Fibroblast of mammary gland (primary cell): ENCODE results near the gene ZNF423.

Source experiments
- DNase-seq: peaks from one replicate; pipeline ENCODE4 v3.0.0-alpha.2; 2010; ENCODE audit warnings: low read depth
- H3K4me3 ChIP-seq: 2 replicates; pipeline ENCODE4 v1.5.1; 2011; ENCODE audit warnings: low read depth, mild to moderate bottlenecking, low read length, moderate library complexity; ENCODE audit not compliant: control insufficient read depth
- TF ChIP-seq, protein P1 (sequence below): conservative IDR thresholded peaks from 2 replicates; pipeline ENCODE4 v1.5.1; 2011; ENCODE audit warnings: low read depth, low read length, inconsistent platforms; ENCODE audit not compliant: control insufficient read depth, insufficient read depth

Gene ZNF423

DNA sequence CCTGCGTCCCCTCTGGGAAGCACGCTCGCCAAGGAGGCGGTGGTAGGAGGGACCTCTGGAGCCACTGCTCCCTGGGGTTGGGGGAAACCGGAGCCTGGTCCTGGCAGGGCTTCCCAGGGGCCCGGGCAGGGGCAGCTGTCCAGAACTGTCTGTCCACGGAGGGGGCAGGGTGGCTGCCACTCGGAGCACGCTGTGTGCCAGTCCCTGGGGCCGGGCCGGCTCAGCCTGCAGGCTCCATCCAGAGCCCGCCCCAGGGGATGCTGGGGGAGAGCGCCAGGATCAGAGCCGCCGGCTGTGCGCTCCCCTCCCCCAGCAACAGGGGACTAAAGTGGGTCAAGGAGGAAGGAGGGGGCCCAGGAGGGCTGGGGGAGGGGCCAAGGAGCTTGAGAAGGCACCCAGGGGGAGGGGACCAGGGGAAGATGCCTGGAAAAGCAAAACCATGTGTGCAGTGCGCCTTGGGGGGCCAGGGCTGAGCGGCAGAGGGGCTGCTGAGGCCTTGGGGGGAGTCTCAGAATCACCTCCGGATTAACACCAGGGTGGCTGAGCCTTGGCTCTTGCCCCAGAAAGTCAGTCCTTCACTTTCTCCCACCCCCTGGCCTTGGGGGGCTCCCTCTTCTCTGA lies 21.3 kb downstream of the ZNF423 start:
- no peak overlapping the region for H3K4me3 ChIP-seq
- no peak for DNase-seq
- TF ChIP-seq, protein P1, sequence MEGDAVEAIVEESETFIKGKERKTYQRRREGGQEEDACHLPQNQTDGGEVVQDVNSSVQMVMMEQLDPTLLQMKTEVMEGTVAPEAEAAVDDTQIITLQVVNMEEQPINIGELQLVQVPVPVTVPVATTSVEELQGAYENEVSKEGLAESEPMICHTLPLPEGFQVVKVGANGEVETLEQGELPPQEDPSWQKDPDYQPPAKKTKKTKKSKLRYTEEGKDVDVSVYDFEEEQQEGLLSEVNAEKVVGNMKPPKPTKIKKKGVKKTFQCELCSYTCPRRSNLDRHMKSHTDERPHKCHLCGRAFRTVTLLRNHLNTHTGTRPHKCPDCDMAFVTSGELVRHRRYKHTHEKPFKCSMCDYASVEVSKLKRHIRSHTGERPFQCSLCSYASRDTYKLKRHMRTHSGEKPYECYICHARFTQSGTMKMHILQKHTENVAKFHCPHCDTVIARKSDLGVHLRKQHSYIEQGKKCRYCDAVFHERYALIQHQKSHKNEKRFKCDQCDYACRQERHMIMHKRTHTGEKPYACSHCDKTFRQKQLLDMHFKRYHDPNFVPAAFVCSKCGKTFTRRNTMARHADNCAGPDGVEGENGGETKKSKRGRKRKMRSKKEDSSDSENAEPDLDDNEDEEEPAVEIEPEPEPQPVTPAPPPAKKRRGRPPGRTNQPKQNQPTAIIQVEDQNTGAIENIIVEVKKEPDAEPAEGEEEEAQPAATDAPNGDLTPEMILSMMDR = no peak

DNA sequence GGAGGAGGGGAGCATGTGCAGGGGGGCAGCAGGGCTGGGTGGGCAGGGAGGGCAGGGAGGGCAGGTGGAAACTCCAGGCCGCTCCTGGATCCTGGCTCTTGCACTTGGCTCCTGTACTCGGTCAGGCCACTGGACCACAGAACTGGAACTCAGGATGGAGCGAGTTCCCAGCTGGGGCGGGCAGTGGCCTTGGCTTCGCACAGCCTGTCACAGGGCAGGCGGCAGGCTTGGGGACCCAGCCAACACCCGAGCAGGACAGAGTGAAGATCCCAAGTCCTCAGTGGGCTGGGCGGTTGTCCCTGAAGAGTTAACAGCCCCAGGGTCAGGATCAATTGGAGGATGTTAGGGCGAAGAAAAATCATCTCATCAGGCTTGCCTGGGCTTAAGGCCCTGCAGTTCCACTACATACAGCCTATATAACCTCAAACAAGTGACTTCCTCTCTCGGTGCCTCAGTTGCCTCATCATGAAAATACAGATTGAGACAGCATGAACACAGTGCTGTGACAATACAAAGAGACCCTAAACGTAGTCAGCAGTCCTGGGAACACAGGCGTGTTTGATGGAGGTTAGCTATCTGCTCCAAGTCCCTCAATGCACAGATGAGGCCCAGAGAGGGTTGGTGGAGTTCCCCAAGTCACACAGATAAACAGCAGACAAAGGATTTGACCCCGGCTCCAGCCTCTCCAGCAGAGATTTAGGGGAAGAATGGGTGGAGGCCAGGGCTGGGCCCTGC lies 21.9 kb downstream of the ZNF423 start:
- DNase-seq = no peak
- TF ChIP-seq, protein P1 = no peak

DNA sequence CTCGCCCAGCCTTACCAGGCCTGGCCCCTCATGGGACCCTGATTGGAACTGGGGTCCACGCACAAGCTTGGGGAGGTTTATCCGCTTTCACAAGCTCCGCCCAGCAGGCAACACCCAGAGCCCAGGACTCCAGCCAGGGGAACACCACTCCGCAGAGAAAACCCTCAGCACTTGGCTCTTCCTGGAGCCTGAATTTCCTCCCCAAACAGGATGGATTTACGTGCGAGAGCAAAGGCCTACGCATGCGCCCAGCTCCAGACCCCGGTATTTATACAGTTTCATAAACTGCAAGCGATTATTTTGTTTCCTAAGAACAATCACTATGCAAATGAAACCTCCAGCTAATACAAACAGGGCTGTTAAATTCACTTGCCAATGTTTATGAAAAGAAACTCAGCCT lies 22.8 kb downstream of the ZNF423 start:
- H3K4me3 ChIP-seq = no peak overlapping the region
- DNase-seq = no peak
- TF ChIP-seq, protein P1 = no peak

More for the DNA sequence above, 21.9 kb downstream of the ZNF423 start:
- no peak overlapping the region for H3K4me3 ChIP-seq

DNA sequence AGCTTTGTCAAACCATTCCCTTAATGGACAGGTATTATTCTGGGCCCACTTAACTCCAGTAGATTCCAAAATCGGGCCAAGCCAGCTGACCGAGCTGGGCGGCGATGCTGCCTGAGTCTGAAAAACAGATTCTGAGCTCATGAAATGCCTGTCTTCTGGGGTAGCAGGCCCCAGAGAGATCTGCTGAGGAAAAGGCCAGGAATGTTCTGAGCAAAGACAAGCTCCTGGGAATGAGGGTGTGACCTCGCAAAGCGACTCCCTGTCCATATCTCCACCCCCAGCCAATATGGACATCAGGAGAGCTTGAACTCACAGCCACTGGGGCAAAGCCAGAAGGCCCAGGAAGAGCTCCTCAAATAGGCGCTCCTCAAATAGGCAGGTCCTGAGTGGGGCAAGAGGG lies 23.7 kb downstream of the ZNF423 start:
- TF ChIP-seq, protein P1 = no peak
- no peak for DNase-seq
- H3K4me3 ChIP-seq = no peak overlapping the region

DNA sequence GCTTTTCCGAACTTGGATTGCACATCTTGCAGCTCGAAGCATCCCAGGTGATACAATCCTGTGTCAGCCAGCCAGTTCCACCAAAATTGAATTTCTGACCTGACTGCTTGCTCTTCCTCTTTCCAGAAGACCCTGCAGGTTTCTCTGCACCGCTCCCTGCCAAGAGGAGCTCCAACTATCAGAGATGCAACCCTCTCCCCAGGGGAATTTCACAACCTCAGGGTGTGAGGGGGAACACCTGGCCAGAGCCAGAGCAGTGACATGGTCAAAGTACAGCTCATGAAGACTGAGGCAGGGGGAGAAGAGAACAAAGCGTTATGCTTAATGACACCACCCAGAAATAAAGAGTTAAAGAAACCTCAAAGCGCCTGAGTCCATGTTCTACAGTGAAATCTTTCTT lies 25.0 kb downstream of the ZNF423 start:
- TF ChIP-seq, protein P1 = no peak
- H3K4me3 ChIP-seq = no peak overlapping the region
- DNase-seq = no peak

DNA sequence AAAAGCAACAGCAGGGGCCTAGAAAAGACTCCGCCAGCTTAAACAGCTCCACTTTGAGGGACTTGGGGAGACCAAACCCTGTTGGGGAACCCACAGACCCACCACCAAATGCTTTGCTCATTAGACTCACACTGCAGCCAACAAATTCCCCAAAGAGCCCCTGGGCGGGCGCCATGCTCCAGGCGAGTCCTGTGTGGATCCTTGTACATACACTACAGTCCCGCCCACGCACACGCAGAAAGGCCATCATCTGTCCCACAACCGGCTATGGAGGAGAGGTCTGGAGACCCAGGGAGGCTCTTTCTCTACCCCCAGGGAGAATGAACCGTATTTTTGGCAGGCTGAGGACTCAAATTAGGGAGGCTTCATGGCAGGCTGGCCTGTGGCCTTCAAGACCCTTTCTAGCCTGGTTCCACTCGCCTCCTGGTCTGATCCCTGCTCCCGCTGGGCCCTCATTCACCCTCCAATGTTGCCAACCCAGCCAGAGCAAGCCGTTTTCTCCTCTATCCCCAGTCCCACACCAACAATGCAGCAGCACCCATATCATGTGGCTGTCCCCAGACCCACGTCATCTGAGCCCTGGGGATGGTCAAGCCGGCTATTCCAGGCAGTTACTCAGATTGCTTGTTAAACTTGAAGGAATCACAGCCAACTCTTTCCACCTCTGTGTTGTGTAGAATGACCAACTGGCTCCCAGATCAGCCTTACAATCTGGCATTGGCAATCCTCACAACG lies 27.2 kb downstream of the ZNF423 start:
- TF ChIP-seq, protein P1 = no peak
- no peak for DNase-seq

More for the DNA sequence above, 27.2 kb downstream of the ZNF423 start:
- H3K4me3 ChIP-seq = no peak overlapping the region
